Coronary artery (tissue), 2 donors: ENCODE data around the gene ZC3H12D.

ENCODE experiments used
- DNase-seq: peaks from one replicate; pipeline ENCODE4 v3.0.0-alpha.2; 2017; ENCODE audit warnings: low spot score
- H3K27ac ChIP-seq, 2 donors: fragments of 200-600 bp; sonication (generic); one replicate each; pipeline ENCODE4 v1.5.1; 2016 to 2019
- H3K4me3 ChIP-seq: fragments of 200-600 bp; sonication (generic); 2 replicates; pipeline ENCODE4 v1.5.1; 2016; ENCODE audit warnings: mild to moderate bottlenecking, moderate library complexity
- CTCF ChIP-seq: fragments of 200-600 bp; sonication (generic); IDR thresholded peaks from one replicate; pipeline ENCODE4 v1.5.1; 2019; ENCODE audit warnings: antibody characterized with exemption

Gene ZC3H12D

GRCh38 chr6:149473080-149474052 is 11.4 kb downstream of the ZC3H12D start:
- no peak for TF ChIP-seq CTCF
- Histone ChIP-seq H3K27ac (no peak overlapping the region), H3K4me3 (no peak overlapping the region)
- no peak for DNase-seq

- H3K4me3 ChIP-seq, result no peak overlapping the region
- TF ChIP-seq CTCF, result no peak
- DNase-seq, result no peak
- H3K27ac ChIP-seq, result no peak overlapping the region
Observed at GRCh38 chr6:149472241-149472640, 12.6 kb downstream of the ZC3H12D start.

- no peak for TF ChIP-seq CTCF
- Histone ChIP-seq H3K4me3 (no peak overlapping the region), H3K27ac (no peak overlapping the region)
- no peak for DNase-seq
Observed at GRCh38 chr6:149471801-149472200, 13.0 kb downstream of the ZC3H12D start.

- no peak for DNase-seq
- Histone ChIP-seq H3K27ac (no peak overlapping the region), H3K4me3 (no peak overlapping the region)
- TF ChIP-seq CTCF, result no peak
Observed at GRCh38 chr6:149470948-149471347, 13.9 kb downstream of the ZC3H12D start.

- no peak overlapping the region for H3K27ac ChIP-seq
- DNase-seq, result no peak
- TF ChIP-seq CTCF, result no peak
- H3K4me3 ChIP-seq, result no peak overlapping the region
Observed at GRCh38 chr6:149468179-149468578, 16.6 kb downstream of the ZC3H12D start.

- H3K27ac ChIP-seq, result no peak overlapping the region
- TF ChIP-seq CTCF, result no peak
- H3K4me3 ChIP-seq, result no peak overlapping the region
- no peak for DNase-seq
Observed at GRCh38 chr6:149467265-149467664, 17.5 kb downstream of the ZC3H12D start.

- DNase-seq, result no peak
- no peak for TF ChIP-seq CTCF
- Histone ChIP-seq H3K27ac (no peak overlapping the region), H3K4me3 (no peak overlapping the region)
Observed at GRCh38 chr6:149464411-149464810, 20.4 kb downstream of the ZC3H12D start.
